Articular chondrocyte of knee joint (primary cell): ENCODE results near the gene GPLD1. TPM values are rescaled to one million over a fixed set of nuclear protein-coding genes. Genes with fewer than 3 reads are reported as not detected.

Experiments used
- total RNA-seq: library from RNA; depleted of rRNA; stranded (reverse); fragments of >200 nt; gene quantifications from 2 replicates; pipeline ENCODE4 v1.2.3, GENCODE V29; 2012

GPLD1 gene, protein sequence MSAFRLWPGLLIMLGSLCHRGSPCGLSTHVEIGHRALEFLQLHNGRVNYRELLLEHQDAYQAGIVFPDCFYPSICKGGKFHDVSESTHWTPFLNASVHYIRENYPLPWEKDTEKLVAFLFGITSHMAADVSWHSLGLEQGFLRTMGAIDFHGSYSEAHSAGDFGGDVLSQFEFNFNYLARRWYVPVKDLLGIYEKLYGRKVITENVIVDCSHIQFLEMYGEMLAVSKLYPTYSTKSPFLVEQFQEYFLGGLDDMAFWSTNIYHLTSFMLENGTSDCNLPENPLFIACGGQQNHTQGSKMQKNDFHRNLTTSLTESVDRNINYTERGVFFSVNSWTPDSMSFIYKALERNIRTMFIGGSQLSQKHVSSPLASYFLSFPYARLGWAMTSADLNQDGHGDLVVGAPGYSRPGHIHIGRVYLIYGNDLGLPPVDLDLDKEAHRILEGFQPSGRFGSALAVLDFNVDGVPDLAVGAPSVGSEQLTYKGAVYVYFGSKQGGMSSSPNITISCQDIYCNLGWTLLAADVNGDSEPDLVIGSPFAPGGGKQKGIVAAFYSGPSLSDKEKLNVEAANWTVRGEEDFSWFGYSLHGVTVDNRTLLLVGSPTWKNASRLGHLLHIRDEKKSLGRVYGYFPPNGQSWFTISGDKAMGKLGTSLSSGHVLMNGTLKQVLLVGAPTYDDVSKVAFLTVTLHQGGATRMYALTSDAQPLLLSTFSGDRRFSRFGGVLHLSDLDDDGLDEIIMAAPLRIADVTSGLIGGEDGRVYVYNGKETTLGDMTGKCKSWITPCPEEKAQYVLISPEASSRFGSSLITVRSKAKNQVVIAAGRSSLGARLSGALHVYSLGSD
- total RNA-seq: 2.2 and 2.7 TPM in 2 replicates

DNA sequence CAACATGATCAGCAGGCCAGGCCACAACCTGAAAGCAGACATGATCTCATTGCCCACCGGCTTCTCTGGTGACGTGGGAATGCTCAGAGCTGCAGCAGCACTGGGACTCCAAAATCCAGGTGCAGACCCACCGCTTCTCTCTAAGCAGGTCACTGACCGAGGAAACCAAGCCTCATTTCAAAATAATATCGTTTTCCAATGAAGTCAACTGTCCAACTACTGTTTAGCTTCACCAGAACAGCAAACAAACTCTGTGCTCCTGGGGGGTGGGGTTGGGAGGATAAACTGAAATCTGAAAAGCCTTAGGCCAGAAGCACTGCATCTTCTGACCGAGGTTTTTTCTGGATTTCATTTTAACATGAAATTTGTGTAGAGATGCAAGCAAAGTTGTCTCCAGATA is at the start of gene GPLD1:
Gene GPLD1 (minus strand): TSS at position 109 of the 400 bp plus-strand sequence. CDS start 67 bp downstream, at position 42.

DNA sequence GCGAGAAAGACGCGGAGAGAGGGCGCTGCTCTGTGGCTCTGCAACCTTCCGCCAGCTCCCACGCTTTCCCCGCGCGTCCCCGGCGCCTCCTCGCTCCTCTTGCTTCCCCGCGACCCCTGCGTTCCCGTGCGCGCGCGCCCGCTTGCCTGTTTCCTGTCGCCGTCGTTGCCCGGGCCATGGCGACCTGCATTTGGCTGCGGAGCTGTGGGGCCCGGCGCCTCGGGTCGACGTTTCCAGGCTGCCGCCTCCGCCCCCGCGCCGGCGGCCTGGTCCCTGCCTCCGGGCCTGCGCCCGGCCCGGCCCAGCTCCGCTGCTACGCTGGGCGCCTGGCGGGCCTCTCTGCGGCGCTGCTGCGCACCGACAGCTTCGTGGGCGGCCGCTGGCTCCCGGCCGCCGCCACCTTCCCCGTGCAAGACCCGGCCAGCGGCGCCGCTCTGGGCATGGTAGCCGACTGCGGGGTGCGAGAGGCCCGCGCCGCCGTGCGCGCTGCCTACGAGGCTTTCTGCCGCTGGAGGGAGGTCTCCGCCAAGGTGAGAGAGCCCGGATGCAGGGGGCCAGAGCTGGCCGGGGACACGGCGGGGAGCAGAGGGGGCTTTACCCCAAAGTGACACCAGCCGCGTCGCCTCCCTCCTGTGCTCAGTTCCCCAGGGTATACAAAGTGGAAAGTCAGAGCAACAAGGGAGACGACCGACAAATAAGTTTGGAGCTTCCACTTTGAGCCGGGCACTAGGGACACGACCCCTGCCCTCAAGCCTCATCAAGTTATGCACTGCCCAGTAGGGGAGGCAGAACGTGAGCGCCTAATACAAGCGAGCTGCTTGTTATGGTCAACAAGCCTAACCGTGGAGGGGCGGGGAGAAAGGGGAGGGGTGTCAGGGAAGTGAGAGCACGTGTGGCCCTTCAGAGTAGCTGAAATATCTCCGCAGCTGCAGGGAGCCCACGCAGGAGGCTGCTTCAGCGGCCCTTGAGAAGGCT is 5.7 kb upstream of the GPLD1 start, which contains the start of gene ALDH5A1:
Gene ALDH5A1 (plus strand): TSS at position 149 of the 975 bp plus-strand sequence. CDS start 28 bp downstream, at position 177.

DNA sequence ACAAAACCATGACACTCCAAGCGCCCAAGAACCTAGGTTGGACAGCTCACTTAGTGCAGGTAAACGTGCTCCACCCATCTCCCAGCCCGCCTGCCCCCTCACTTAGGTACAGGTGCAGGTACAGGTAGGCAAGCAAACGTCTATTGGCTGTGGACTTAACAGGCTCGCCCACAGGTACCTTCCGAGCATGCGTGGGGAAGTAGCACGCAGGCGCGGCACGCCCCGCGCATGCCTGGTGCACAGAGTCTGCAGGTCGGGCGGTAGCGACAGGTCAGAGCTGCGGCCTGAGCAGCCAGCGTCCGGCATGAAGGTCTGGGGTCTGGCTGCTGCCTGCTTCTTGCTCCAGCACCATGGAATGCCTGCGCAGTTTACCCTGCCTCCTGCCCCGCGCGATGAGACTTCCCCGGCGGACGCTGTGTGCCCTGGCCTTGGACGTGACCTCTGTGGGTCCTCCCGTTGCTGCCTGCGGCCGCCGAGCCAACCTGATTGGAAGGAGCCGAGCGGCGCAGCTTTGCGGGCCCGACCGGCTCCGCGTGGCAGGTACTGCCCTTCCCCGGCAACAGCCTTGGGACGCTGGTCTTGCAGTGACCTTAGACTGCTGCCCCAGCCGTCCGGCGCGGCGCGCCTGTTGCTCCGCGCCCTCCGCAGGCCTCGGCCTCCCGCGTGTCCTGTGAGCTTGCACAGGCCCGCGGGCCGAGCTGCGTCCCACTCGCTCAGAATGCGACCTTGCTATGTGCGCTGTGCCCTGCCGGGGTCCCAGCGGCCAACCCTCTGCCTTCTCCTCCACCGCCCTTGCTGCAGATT is 86.5 kb downstream of the GPLD1 start, which contains the start of gene MRS2:
Gene MRS2 (plus strand): TSS at position 240 of the 804 bp plus-strand sequence. CDS start 111 bp downstream, at position 351.

Other genes starting within 250 kb of the GPLD1 start
- gene DCDC2, start 131.5 kb downstream of the GPLD1 start, total RNA-seq: not detected in 2 replicates
- gene MRS2, start 86.6 kb downstream of the GPLD1 start, total RNA-seq: 20.4 and 21.4 TPM in 2 replicates
- gene ALDH5A1, start 5.4 kb upstream of the GPLD1 start, total RNA-seq: 3.9 and 5.0 TPM in 2 replicates
- gene KIAA0319, start 156.6 kb upstream of the GPLD1 start, total RNA-seq: under 0.01 and 0.13 TPM in 2 replicates
- 43.6 and 47.8 TPM in 2 replicates for gene TDP2, start 177.3 kb upstream of the GPLD1 start, total RNA-seq
- 15.0 and 15.1 TPM in 2 replicates for gene ACOT13, start 177.5 kb upstream of the GPLD1 start, total RNA-seq
- 190 and 231 TPM in 2 replicates for gene C6orf62, start 229.6 kb upstream of the GPLD1 start, total RNA-seq